HG02885 (cell line): Measurements from ENCODE around the gene FKBP3.
"Not testable (repeated sequence)": the region's sequence is repeated elsewhere in the genome, so short reads cannot be mapped to it uniquely, and the experiment has no call there.

ENCODE experiments used
- ATAC-seq: cut with Tn5 transposase; IDR thresholded peaks from one replicate; pipeline ENCODE4 v1.9.1; 2021; ENCODE audit warnings: mild to moderate bottlenecking; ENCODE audit not compliant: unreplicated experiment, poor library complexity

Gene FKBP3

GRCh38 chr14:45134051-45134958, at the start of gene FKBP3:
Gene FKBP3 (minus strand): TSS chr14:45134481. CDS start chr14:45134456, 25 bp downstream.
- ATAC-seq = peak; percentile 88

- no peak for ATAC-seq
These were observed 47.5 kb upstream of the FKBP3 start for GRCh38 chr14:45181806-45182205.

- no peak for ATAC-seq
These were observed 47.0 kb upstream of the FKBP3 start for GRCh38 chr14:45181329-45181728.

- no peak for ATAC-seq
These were observed 42.8 kb upstream of the FKBP3 start for GRCh38 chr14:45177076-45177475.

- ATAC-seq = no peak
These were observed 35.6 kb upstream of the FKBP3 start for GRCh38 chr14:45169906-45170305.

GRCh38 chr14:45156067-45156466, 21.8 kb upstream of the FKBP3 start:
- peak; percentile 59 for ATAC-seq

GRCh38 chr14:45150386-45150890, 16.2 kb upstream of the FKBP3 start:
- no peak for ATAC-seq

GRCh38 chr14:45149602-45150001, 15.3 kb upstream of the FKBP3 start:
- no peak for ATAC-seq

- ATAC-seq = peak; percentile 61
These were observed 10.9 kb upstream of the FKBP3 start for GRCh38 chr14:45145214-45145613.

- peak; percentile 65 for ATAC-seq
These were observed 10.4 kb upstream of the FKBP3 start for GRCh38 chr14:45144658-45145057.

- not testable (repeated sequence) for ATAC-seq
These were observed 7.8 kb upstream of the FKBP3 start for GRCh38 chr14:45142083-45142482.

- ATAC-seq = no peak
These were observed 6.4 kb upstream of the FKBP3 start for GRCh38 chr14:45140661-45141187.

- no peak for ATAC-seq
These were observed 2.1 kb upstream of the FKBP3 start for GRCh38 chr14:45136399-45136798.

- ATAC-seq = peak; percentile 37
These were observed 1.5 kb upstream of the FKBP3 start, which contains the start of gene FANCM for GRCh38 chr14:45135659-45136395. Gene FANCM (plus strand): TSS chr14:45135930. CDS start chr14:45136032, 102 bp downstream.

GRCh38 chr14:45135156-45135555, 875 bp upstream of the FKBP3 start:
- no peak for ATAC-seq

GRCh38 chr14:45133683-45134050, 614 bp downstream of the FKBP3 start:
- no peak for ATAC-seq

GRCh38 chr14:45128963-45129629, 5.2 kb downstream of the FKBP3 start:
- ATAC-seq = no peak

- no peak for ATAC-seq
These were observed 8.5 kb downstream of the FKBP3 start for GRCh38 chr14:45125754-45126153.

- ATAC-seq = no peak
These were observed 11.0 kb downstream of the FKBP3 start for GRCh38 chr14:45123271-45123670.

GRCh38 chr14:45120096-45120495, 14.2 kb downstream of the FKBP3 start:
- ATAC-seq = no peak
